IgD-negative memory B cell (primary cell): ENCODE measurements around the gene PHTF2. TPM values are rescaled to one million over a fixed set of nuclear protein-coding genes. Genes with fewer than 3 reads are reported as not detected.
A peak's percentile ranks its signal among the peaks of the same experiment; 100 is the strongest.

Source experiments
- H3K27ac Mint-ChIP-seq, 3 donors: one replicate each; pipeline ENCODE4 v1.8.0; 2020 to 2022; ENCODE audit warnings: mild to moderate bottlenecking in 3 of 3, mixed read lengths in 3 of 3, moderate library complexity in 1 of 3
- H3K27me3 Mint-ChIP-seq: one replicate; pipeline ENCODE4 v1.8.0; 2021; ENCODE audit warnings: mixed read lengths
- H3K36me3 Mint-ChIP-seq: one replicate; pipeline ENCODE4 v1.8.0; 2020; ENCODE audit warnings: mild to moderate bottlenecking, mixed read lengths
- H3K4me1 Mint-ChIP-seq, 3 donors: one replicate each; pipeline ENCODE4 v1.8.0; 2020 to 2022; ENCODE audit warnings: mixed read lengths in 3 of 3, mild to moderate bottlenecking in 1 of 3
- H3K4me3 Mint-ChIP-seq, 4 donors: one replicate each; pipeline ENCODE4 v1.8.0; 2020 to 2022; ENCODE audit warnings: mild to moderate bottlenecking in 4 of 4, mixed read lengths in 4 of 4, moderate library complexity in 3 of 4
- H3K9me3 Mint-ChIP-seq, 3 donors: one replicate each; pipeline ENCODE4 v1.8.0; 2020 to 2021; ENCODE audit warnings: mixed read lengths in 3 of 3, mild to moderate bottlenecking in 1 of 3
- polyA plus RNA-seq: library from polyadenylated mRNA; unstranded; fragments of 300-500 nt; fragmentation: Illumina TruSeq; gene quantifications from one replicate; pipeline ENCODE4 v1.2.3, GENCODE V29; 2021

PHTF2 gene
- polyA plus RNA-seq: 23.3 TPM

- peak within 1 kb of the TSS; percentile 96 to 99 (median 97) for H3K4me3 Mint-ChIP-seq
Observed at GRCh38 chr7:77798394-77799077, at the start of gene PHTF2, which contains the start of gene TMEM60. Gene PHTF2, plus strand, starts transcription at chr7:77798773. Gene TMEM60, minus strand, starts transcription at chr7:77798434. Its CDS starts 4,061 bp downstream, at chr7:77794373.

GRCh38 chr7:77752016-77752415 lies 46.6 kb upstream of the PHTF2 start:
- no peak overlapping the region for H3K4me3 Mint-ChIP-seq
- no peak overlapping the region for H3K27ac Mint-ChIP-seq
- peaks cover 4% of the 10 kb centered on the region for H3K36me3 Mint-ChIP-seq
- no peaks in the 10 kb centered on the region for H3K9me3 Mint-ChIP-seq
- H3K27me3 Mint-ChIP-seq: no peaks in the 10 kb centered on the region
- peaks cover 9 to 19% (median 17%) of the 10 kb centered on the region in 3 donors for H3K4me1 Mint-ChIP-seq

More at GRCh38 chr7:77798394-77799077, at the start of gene PHTF2, which contains the start of gene TMEM60:
- Mint-ChIP-seq H3K36me3 (peaks cover 4% of the 10 kb centered on the region), H3K27ac (peak within 1 kb of the TSS; percentile 90 to 98 (median 93)), H3K4me1 (peaks cover 50 to 72% (median 56%) of the 10 kb centered on the region in 3 donors), H3K9me3 (no peaks in the 10 kb centered on the region), H3K27me3 (no peaks in the 10 kb centered on the region)

- Mint-ChIP-seq H3K4me1 (peaks cover 12 to 25% (median 16%) of the 10 kb centered on the region in 3 donors), H3K4me3 (no peak overlapping the region), H3K27me3 (no peaks in the 10 kb centered on the region), H3K27ac (no peak overlapping the region), H3K9me3 (no peaks in the 10 kb centered on the region), H3K36me3 (peaks cover 4% of the 10 kb centered on the region)
Observed at GRCh38 chr7:77753173-77753572, 45.4 kb upstream of the PHTF2 start.

- H3K36me3 Mint-ChIP-seq: no peaks in the 10 kb centered on the region
- H3K9me3 Mint-ChIP-seq: no peaks in the 10 kb centered on the region
- peak overlapping the region in 1 of 4 donors; percentile 0 for H3K4me3 Mint-ChIP-seq
- peaks cover 22 to 41% (median 32%) of the 10 kb centered on the region in 3 donors for H3K4me1 Mint-ChIP-seq
- peak overlapping the region in 1 of 3 donors; percentile 31 for H3K27ac Mint-ChIP-seq
- no peaks in the 10 kb centered on the region for H3K27me3 Mint-ChIP-seq
Observed at GRCh38 chr7:77757589-77757988, 41.0 kb upstream of the PHTF2 start.

- Mint-ChIP-seq H3K4me1 (peaks cover 27 to 52% (median 36%) of the 10 kb centered on the region in 3 donors), H3K27ac (peak overlapping the region in 1 of 3 donors; percentile 3), H3K27me3 (no peaks in the 10 kb centered on the region), H3K4me3 (peak overlapping the region in 1 of 4 donors; percentile 38), H3K36me3 (no peaks in the 10 kb centered on the region), H3K9me3 (no peaks in the 10 kb centered on the region)
Observed at GRCh38 chr7:77759294-77759889, 39.2 kb upstream of the PHTF2 start.

- Mint-ChIP-seq H3K27ac (peak overlapping the region in 1 of 3 donors; percentile 75), H3K4me1 (peaks cover 27 to 46% (median 33%) of the 10 kb centered on the region in 3 donors), H3K36me3 (no peaks in the 10 kb centered on the region)
Observed at GRCh38 chr7:77760809-77761453, 37.6 kb upstream of the PHTF2 start.

GRCh38 chr7:77765481-77765880 lies 33.1 kb upstream of the PHTF2 start:
- peaks cover 2% of the 10 kb centered on the region for H3K36me3 Mint-ChIP-seq
- H3K4me3 Mint-ChIP-seq: no peak overlapping the region
- no peaks in the 10 kb centered on the region for H3K9me3 Mint-ChIP-seq
- peaks cover 17 to 24% (median 17%) of the 10 kb centered on the region in 3 donors for H3K4me1 Mint-ChIP-seq
- no peak overlapping the region for H3K27ac Mint-ChIP-seq
- no peaks in the 10 kb centered on the region for H3K27me3 Mint-ChIP-seq

More at GRCh38 chr7:77760809-77761453, 37.6 kb upstream of the PHTF2 start:
- Mint-ChIP-seq H3K9me3 (no peaks in the 10 kb centered on the region), H3K27me3 (no peaks in the 10 kb centered on the region), H3K4me3 (peak overlapping the region in 1 of 4 donors; percentile 84)

- Mint-ChIP-seq H3K27me3 (no peaks in the 10 kb centered on the region), H3K4me3 (no peak overlapping the region), H3K27ac (no peak overlapping the region), H3K4me1 (peaks cover 14 to 21% (median 17%) of the 10 kb centered on the region in 3 donors), H3K9me3 (no peaks in the 10 kb centered on the region), H3K36me3 (peaks cover 3% of the 10 kb centered on the region)
Observed at GRCh38 chr7:77765906-77766800, 32.4 kb upstream of the PHTF2 start.

GRCh38 chr7:77766801-77767605 lies 31.6 kb upstream of the PHTF2 start:
- no peaks in the 10 kb centered on the region for H3K27me3 Mint-ChIP-seq
- peaks cover 3% of the 10 kb centered on the region for H3K36me3 Mint-ChIP-seq
- H3K9me3 Mint-ChIP-seq: no peaks in the 10 kb centered on the region
- H3K4me3 Mint-ChIP-seq: no peak overlapping the region
- peak overlapping the region in 1 of 3 donors; percentile 11 for H3K27ac Mint-ChIP-seq
- peaks cover 11 to 15% (median 12%) of the 10 kb centered on the region in 3 donors for H3K4me1 Mint-ChIP-seq

- Mint-ChIP-seq H3K9me3 (no peaks in the 10 kb centered on the region), H3K4me3 (no peak overlapping the region), H3K27ac (no peak overlapping the region), H3K27me3 (no peaks in the 10 kb centered on the region), H3K36me3 (peaks cover 7% of the 10 kb centered on the region), H3K4me1 (peaks cover 0 to 4% (median 2%) of the 10 kb centered on the region in 3 donors)
Observed at GRCh38 chr7:77770316-77770715, 28.3 kb upstream of the PHTF2 start.

- Mint-ChIP-seq H3K4me1 (peaks cover 0 to 4% (median 0%) of the 10 kb centered on the region in 3 donors), H3K27ac (no peak overlapping the region), H3K4me3 (no peak overlapping the region), H3K9me3 (peaks cover 2 to 4% (median 2%) of the 10 kb centered on the region in 3 donors), H3K27me3 (no peaks in the 10 kb centered on the region), H3K36me3 (peaks cover 13% of the 10 kb centered on the region)
Observed at GRCh38 chr7:77771901-77772300, 26.7 kb upstream of the PHTF2 start.

GRCh38 chr7:77778535-77778934 lies 20.0 kb upstream of the PHTF2 start:
- Mint-ChIP-seq H3K4me3 (no peak overlapping the region), H3K9me3 (peaks cover 2 to 4% (median 2%) of the 10 kb centered on the region in 3 donors), H3K27ac (no peak overlapping the region), H3K36me3 (peaks cover 8% of the 10 kb centered on the region), H3K27me3 (no peaks in the 10 kb centered on the region), H3K4me1 (peaks cover 0 to 4% (median 0%) of the 10 kb centered on the region in 3 donors)

GRCh38 chr7:77782383-77782782 lies 16.2 kb upstream of the PHTF2 start:
- H3K27ac Mint-ChIP-seq: no peak overlapping the region
- H3K36me3 Mint-ChIP-seq: peaks cover 10% of the 10 kb centered on the region
- H3K27me3 Mint-ChIP-seq: no peaks in the 10 kb centered on the region
- no peak overlapping the region for H3K4me3 Mint-ChIP-seq
- no peaks in the 10 kb centered on the region for H3K9me3 Mint-ChIP-seq
- peaks cover 5 to 13% (median 6%) of the 10 kb centered on the region in 3 donors for H3K4me1 Mint-ChIP-seq
